ENCODE results near the gene FAM217A.

The FAM217A gene

DNA sequence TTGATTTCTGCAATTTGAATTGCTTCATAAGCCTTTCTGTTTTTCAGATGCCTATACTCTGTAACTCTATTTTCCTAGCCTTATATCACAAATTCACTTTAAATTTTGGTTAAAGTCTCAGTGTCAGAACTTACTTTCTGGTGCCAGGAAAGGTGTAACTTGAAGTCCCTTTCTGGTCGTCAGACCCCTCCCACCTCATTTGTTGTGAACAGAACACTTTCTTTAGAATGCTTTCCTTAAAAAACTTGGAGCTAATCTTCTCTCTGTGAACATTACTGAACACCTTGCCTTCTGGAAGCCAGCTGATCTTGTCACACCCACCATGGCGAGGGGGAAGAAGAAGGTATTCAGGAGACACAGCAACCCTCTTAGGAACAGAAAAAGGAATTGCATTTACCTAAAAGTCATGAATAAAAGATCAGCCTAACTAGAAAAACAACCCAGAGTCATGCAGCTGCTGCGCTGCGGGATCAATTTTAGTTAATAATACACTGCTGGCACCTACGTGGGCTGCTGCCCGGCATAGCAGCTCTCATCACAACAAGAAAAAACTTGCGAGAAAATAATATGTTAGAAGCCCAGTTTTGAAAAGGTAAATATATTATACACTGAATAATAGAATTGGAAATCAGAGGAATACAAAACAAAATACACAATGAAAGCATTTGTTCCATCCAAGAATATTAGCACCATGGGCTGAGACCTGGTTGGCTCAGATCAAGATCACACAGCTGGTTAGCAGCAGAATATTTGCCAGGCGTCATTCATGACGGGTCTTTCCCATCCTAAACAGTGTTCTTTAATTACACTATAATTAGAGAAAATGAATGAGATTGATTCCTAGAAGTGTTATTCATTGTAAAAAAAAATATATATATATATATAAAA, 5.8 kb upstream of the FAM217A start:
- no peak for DNase-seq

DNA sequence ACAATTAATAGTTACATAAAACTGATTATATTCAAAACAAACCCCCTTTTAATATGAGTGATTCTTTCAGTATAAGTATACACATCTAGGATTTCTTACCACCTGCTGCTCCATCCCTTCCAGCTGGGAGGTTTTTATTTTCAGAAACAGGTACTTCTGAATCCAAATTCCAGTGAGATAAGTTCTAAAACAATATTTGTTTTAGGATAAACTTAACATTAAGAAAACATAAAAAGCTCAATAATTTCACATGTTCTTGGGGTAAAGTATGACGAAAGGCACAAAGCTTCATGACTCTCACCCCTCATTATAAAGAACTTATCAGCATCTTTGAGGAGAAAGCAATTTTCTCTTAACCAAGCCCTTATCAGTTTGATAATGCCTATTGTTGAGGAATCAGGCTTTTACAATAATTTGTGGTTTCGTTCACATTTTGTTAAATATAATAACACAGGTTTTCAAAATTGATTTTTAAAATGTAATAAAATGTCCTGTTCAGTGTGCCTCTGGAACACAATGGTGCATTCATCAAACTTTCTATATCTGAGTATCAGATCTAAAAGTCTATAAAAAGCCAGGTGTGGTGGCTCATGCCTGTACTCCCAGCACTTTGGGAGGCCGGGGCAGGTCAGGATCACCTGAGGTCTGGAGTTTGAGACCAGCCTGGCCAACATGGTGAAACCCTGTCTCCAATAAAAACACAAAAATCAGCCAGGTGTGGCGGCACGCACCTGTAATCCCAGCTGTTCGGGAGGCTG, 4.3 kb downstream of the FAM217A start:
- DNase-seq: no peak

DNA sequence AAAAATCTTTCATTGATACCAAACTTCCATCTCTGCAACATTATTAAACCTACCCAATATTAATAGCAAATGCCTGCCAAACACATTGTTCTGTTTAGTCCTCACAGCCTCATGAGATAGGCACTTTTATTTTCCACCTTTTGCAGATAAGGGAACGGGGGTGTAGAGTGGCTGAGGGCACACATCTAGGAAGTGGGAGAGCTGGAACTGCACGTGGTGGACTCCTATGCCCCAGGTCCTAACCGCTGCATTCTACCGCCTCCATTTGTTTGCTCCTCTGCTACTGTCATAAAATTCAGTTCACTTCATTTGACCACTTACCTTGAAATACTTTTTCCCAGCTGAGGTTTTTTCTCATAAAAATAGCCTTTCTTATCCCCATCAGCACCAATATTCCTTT, 7.6 kb downstream of the FAM217A start:
- no peak for DNase-seq

DNA sequence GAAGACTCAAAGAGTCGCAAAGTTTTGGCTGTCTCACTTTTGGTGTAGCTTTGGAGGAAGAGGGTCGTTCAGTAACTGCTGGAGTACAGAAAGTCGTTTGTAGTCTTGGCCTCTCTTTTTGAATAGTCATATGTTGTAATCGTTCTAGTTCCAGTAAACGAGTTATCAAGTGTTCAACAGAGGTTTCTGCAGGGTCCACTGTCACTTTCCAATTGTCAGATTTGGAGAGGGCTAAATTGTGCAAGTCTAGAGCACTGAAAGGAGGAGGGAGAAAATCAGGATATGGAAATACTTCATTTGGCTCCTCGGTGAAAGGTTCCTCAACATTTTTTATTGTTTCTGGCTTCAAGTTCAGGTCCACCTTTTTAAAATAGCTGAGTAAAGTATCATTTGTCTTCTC, 9.7 kb downstream of the FAM217A start:
- no peak for DNase-seq

DNA sequence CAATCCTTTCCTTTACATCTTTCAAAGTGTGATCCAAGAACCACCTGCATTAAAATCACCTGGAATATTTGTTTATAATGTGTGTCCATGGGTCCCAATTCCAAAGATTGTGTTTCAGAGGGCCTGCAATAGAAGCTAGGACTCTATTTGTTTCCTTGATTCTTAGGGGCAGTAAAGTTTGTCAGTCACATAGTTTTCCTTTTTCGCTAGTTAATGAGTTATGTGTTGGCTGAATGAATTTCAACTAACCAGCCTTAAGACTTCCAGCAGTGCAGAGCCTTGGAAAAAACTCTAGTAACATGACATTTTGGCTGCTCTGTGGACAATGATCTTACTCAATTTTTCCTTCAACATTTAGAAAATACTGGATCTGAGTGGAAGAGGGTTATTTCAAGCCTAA, 11.3 kb downstream of the FAM217A start:
- DNase-seq: no peak

DNA sequence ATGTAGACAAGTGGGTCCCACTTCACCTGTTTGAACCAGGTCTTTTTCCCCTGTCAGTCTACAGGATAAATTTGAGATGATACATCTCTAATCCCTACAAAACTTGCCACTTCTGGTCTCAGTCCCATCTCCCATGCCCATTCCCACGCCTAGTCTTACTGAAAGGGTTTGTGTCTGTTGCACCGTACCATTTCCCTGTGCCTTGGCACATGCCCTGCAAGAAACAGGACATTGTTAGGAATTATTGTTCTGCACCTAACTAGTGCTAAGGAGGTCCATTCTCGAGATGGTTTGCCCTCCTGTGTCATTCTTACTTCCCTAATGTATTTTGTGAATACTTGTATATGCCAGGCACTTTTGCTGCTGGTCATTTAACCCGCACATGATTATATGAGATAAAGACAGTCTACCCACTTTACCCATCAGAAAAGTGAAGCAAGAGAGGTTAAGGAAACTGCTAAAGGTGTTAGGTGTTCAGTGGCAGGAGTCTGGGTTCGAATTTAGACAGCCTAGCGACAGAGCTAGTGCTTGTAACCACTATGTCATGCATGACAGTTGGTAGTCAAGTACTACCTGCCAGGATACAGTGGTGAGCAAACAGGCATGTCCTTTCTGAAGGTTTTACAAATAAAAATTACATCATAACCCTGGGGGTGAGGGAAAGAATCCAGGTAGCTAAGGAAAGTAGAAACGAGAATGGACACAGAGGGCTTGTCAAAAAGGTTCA, 12.7 kb downstream of the FAM217A start:
- DNase-seq: no peak

DNA sequence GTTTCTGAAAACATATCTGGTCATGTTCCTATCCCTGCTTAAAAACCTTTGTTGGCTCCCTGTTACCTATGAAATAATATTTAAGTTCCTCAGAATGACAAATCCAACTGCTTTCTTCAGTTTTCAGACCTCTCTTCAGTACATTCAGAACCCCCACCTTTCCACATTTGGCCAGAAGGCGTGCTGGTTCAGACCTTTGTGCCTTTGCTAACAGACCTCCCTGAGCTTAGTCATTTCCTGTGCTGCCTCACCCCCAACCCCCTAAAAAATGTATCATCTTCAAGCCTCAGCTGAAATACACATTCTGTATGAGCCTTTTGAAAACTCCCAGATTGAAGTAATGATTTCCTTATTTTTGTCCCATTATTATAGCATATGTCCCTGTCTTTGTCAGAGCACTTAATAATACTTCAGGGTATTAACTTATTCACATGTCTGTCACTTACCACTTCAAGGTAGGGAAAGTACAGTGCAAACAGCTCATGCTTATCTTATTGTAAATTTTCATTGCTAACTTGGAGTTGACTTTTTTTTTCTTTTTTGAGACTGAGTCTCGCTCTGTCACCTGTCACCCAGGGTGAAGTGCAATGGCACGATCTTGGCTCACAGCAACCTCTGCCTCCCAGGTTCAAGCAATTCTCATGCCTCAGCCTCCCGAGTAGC, 19.7 kb downstream of the FAM217A start:
- DNase-seq: peak; percentile 35 to 48

DNA sequence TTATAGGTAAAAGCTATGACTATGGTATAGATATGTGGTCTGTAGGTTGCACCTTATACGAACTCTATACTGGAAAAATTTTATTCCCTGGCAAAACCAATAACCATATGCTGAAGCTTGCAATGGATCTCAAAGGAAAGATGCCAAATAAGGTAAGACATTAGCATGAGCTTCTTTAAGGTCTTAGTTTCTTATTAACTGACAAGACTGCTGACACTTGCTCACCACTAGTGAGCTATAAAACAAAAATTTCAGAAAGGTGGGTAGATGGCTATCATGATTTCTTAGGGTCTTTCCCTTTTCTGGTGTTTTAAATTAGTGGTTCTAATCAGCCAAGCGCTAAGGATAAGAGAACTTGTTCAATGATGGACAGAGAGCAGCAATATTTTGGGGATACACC, 21.9 kb downstream of the FAM217A start:
- no peak for DNase-seq

DNA sequence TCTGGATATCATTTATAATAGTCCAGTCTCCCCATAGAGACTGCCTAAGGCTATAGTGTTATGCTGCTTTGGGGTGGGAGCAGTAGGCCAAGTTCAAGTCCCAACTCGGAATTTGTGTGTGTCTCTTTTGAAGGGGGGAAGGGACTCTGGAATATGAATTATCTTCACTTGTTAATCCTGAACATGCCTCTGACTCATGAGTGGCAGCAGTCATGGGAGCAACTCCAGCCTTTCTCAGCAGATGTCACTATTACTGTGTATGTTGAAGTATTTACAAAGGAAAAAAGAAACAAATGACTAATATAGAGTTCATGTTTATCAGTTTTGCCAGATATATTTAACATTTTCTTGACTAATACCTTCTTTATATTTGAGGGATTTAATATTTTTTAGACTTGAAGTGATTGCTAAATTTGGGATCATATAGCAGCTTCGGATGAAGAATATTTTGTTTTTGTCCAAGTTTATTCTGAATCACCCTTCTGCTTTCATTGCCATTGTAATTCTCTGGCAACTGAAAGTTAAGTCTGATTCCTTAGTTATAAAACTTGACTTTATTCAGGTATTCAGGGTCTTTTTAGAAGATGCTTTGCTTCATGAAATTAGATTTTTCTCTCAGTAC, 23.4 kb downstream of the FAM217A start:
- DNase-seq: no peak

DNA sequence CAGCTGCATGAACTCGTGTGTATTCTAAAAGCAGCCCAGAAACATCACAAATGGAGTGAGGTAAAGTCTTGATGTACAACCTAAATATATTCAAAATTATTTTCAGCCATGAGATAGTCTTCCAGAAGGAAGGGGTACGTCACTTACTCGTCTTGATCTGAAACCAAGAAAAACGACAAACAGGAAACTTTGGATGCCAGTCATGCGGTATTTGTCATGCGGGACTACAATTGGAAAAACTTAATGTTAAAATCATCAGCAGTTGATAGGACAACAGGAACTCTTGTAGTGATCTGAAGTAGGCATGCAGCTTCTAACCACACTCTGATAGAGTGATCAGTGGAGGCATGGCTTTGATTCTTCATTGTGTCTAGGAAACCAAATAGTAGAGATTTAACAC, 29.7 kb downstream of the FAM217A start:
- DNase-seq: no peak

DNA sequence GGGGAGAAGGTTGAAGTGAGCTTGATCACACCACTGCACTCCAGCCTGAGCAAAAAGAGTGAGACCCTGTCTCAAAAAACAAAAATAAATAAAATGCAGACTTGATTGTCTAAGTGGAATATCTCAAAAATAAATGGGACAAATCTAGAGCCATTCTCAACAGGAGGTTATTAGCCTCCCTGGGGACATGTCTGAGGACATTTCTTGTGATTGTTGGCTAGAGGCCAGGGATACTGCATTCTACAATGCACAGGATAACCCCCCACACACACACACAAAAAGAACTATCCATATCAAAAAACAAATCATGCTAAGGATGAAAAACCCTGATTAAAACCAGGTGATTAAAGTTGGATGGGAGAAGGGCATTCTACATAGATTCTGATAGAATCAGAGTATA, 37.5 kb downstream of the FAM217A start:
- no peak for DNase-seq

DNA sequence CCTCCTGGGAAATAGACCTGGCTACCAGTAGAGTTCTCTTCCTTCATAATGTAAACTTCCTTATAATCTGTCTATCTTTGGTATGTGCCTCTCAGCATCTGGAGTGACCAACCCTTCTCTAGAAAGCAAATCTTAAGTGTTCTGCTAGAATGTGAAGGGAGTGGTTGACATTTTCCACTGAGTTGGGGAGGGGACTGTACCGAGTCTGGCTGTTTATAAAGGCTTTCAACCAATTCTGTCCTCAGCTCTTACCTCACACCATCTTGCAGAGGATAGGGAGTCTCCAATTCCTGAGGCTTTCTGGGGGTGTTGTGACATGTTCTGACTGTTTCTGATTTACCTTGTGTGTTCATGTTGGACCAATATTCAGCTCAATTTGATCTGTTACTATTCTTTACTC, 39.6 kb downstream of the FAM217A start:
- no peak for DNase-seq

DNA sequence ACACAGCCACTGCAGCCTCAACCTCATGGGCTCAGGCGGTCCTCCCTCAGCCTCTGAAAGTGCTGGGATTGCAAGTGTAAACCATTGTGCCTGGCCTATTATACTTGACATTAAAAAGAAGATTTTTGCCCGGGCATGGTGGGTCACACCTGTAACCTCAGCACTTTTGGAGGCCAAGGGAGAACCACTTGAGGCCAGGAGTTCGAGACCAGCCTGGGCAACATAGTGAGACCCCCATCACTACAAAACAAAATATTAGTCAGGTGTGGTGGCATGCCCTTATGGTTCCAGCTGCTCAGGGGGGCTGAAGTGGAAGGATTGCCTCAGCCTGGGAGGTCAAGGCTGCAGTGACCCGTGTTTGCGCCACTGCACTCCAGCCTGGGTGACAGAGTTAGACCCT, 42.4 kb downstream of the FAM217A start:
- no peak for DNase-seq

DNA sequence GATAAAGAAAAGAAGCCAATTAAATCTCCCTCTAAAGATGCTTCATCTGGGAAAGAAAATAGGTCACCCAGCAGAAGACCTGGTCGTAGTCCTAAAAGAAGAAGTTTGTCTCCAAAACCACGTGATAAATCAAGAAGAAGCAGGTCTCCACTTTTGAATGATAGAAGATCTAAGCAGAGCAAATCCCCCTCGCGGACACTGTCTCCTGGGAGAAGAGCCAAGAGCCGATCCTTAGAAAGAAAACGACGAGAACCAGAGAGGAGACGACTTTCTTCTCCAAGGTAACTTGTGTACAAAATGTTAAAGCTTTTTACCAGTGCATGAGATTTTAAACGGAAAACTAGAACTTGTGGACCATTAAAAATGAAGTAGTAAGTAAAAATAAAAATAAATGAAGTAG, 46.5 kb downstream of the FAM217A start:
- DNase-seq: no peak

DNA sequence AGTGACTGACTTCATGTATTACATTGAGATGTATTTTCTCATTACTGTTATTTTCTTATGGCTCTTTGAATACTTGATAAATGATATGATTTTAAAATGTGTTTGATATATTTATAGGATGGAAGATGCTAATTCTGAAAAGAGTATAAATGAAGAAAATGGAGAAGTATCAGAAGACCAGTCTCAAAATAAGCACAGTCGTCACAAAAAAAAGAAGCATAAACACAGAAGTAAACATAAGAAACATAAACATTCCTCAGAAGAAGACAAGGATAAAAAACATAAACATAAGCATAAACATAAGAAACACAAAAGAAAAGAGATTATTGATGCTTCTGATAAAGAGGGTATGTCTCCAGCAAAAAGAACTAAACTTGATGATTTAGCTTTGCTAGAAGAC, 47.5 kb downstream of the FAM217A start:
- no peak for DNase-seq

DNA sequence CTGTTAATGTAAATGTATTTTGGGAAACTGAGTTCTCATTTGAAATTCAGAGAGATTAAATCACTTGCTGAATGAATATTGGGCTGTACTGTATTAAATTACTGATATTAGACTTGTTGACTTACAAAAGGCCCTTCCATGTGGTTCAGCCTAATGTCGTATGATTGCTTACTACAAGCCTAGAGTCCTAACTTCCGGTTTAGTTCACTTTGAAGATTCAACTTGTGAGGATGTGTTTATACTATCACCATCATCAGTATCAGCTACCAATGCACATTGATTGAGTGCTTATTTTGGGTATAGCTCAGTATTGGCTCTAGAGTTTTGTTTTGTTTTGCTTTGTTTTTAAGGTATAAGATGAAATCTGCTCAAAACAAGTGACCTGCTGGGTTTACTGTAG, 48.3 kb downstream of the FAM217A start:
- DNase-seq: no peak

DNA sequence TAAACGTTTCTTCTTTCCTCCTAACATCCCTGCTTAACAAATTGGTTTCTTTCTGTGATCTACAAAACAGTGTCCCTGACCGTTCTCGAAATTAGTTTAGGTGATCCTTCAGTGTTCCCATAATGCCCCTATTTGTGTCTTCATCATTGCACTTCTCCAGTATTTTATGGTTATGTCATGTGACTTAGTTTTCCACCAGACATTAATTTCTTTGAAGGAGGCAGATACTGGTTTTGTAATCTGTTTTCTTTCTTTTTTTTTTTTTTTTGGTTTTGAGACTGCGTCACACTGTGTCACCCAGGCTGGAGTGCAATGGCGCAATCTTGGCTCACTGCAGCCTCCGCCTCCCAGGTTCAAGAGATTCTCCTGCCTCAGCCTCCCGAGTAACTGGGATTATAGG, 49.2 kb downstream of the FAM217A start:
- no peak for DNase-seq

DNA sequence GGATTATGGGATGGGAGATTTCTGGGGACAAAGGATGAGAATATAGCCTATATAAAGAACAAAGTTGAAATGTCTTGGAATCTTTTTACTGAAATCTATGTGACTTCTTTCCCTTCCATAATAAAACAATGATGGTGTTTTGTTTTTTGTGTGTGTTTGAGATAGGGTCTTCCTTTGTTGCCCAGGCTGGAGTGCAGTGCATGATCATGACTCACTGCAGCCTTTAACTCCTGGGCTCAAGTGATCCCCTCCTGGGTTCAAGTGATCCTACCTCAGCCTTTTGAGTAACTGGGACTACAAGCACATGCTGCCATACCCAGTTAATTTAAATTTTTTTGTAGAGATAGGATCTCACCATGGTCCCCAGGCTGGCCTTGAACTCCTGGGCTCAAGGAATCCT, 50.9 kb downstream of the FAM217A start:
- no peak for DNase-seq

DNA sequence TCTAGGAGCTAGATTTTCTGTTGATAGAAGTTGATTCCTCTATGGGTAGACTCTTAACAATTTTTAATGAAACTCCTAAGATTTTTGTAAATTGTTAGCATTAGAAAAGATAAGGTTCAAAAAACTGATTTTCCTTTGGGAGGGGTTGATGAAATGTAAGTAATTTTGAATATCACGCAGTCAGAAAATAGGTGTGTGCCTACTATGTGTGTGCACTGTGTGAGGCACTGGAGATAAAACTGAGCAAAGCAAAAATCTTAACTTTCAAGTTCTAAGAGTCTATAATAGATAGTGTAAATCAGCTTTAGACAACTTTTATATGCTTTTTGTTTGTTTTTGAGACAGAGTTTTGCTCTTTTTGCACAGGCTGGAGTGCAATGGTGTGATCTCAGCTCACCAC, 53.3 kb downstream of the FAM217A start:
- DNase-seq: no peak

DNA sequence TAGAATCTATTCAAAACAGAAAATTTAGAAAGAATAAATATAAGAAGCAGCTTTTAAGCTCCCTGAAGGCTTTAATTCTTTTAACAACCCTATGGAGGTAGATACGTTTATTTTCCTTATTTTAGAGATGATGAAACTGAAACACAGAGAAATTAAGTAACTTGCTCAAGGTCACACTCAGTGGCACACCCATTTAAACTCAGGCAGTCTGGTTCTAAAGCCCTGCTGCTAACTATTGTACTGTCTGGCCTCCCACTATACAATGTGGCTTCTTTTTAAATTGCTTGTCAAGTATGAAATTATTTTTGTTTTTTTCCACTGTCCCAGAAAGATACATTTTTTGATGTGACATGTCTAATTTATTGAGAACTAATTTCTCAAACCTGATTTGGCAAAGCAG, 55.7 kb downstream of the FAM217A start:
- no peak for DNase-seq

DNA sequence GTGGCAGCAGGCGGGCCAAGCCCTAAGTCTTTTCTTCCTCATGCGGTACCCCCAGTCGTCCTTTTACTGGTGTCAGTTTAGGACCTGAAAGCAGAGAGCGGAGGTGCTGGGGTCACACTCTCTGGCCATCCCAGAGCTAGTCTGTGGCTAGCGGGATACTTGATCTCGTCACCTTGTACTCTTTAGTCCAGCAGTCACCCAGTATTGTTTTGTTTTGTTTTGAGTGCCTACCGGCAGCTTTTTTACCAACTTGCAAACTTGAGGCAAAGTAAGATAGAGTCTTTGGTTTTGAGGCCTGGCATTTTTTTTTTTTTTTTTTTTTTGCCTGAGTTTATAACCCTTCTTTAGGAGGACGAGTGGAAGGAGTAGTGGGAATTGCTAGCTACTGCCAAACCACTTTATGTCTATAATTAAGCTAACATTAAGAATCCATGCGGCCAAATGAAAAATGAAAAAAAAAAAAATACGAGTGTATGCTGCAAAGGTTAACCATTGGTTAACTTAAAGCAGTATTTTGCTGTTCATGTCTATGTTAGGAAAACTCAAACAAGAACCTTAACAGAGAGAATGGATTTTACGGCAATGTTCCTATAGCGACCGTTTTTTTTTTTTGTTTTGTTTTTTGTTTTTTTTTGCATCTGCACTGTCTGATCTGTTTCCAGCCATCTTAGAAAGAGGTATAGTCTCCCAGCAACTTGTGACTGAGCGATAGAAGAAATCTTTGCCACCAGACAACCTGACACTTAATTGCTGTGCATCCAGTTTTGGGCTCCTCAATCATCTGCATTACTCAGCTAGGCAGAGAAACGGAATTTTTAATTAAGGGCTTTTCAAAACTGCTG, 56.9 kb downstream of the FAM217A start:
- DNase-seq: no peak
